ENCODE results near the gene SIAH1. TPM values are rescaled to one million over a fixed set of nuclear protein-coding genes. Genes with fewer than 3 reads are reported as not detected.

The SIAH1 gene
- total RNA-seq, result 10 to 100 TPM; 23.7 to 27.6 TPM

GRCh38 chr16:48385253-48386150, at the start of gene SIAH1:
SIAH1 (minus strand) TSS chr16:48385413; CDS start chr16:48362428, 22,985 bp downstream.

Small RNA genes lying within 50 kb of the gene (small RNA-seq; reads per million reads assigned to genes)
- gene RF00017, result 0 reads per million in 2 donors

Other genes starting within 250 kb of the SIAH1 start
- gene ABCC12, start 229.4 kb downstream of the SIAH1 start, total RNA-seq, result not detected
- gene LONP2, start 141.1 kb downstream of the SIAH1 start, total RNA-seq, result 100 to 1,000 TPM; 103 to 116 TPM
- under 1 TPM in 1 of 2 donors, not detected in 1; 0.34 TPM for gene ABCC11, start 137.9 kb downstream of the SIAH1 start, total RNA-seq
- 10 to 100 TPM; 26.5 to 32.0 TPM for gene N4BP1, start 224.8 kb upstream of the SIAH1 start, total RNA-seq